KMS-11 (cell line): Measurements from ENCODE around the gene TLCD3A.
"Not testable (repeated sequence)": the region's sequence is repeated elsewhere in the genome, so short reads cannot be mapped to it uniquely, and the experiment has no call there.

Experiments
- H2AFZ ChIP-seq: fragments of 200-600 bp; sonication (generic); 2 replicates; pipeline ENCODE4 v1.6.1; 2016; ENCODE audit warnings: antibody characterized with exemption, mixed run types, low read depth
- H3K27ac ChIP-seq: fragments of 200-600 bp; sonication (generic); 2 replicates; pipeline ENCODE4 v1.6.1; 2016; ENCODE audit warnings: mild to moderate bottlenecking, mixed run types
- H3K27me3 ChIP-seq: fragments of 200-600 bp; sonication (generic); 2 replicates; pipeline ENCODE4 v1.6.1; 2017; ENCODE audit warnings: mild to moderate bottlenecking, low read depth, mixed run types, moderate library complexity; ENCODE audit not compliant: insufficient read depth
- H3K36me3 ChIP-seq: fragments of 200-600 bp; sonication (generic); 2 replicates; pipeline ENCODE4 v1.6.1; 2017; ENCODE audit warnings: mild to moderate bottlenecking, mixed run types; ENCODE audit not compliant: insufficient read depth
- H3K4me1 ChIP-seq: fragments of 200-600 bp; sonication (generic); 2 replicates; pipeline ENCODE4 v1.6.1; 2016; ENCODE audit warnings: mild to moderate bottlenecking, low read depth, mixed run types; ENCODE audit not compliant: poor library complexity, severe bottlenecking
- H3K4me2 ChIP-seq: fragments of 200-600 bp; sonication (generic); 2 replicates; pipeline ENCODE4 v1.7.0; 2016; ENCODE audit warnings: mild to moderate bottlenecking, mixed run types
- H3K4me3 ChIP-seq: fragments of 200-600 bp; sonication (generic); IDR thresholded peaks from 2 replicates; pipeline ENCODE4 v1.6.1; 2017; ENCODE audit warnings: low read depth, low read length, mixed read lengths; ENCODE audit not compliant: insufficient read depth
- H3K79me2 ChIP-seq: fragments of 200-600 bp; sonication (generic); 2 replicates; pipeline ENCODE4 v1.6.1; 2016; ENCODE audit warnings: low read depth, mixed run types; ENCODE audit not compliant: insufficient read depth
- H3K9ac ChIP-seq: fragments of 200-600 bp; sonication (generic); 2 replicates; pipeline ENCODE4 v1.6.1; 2016; ENCODE audit warnings: mild to moderate bottlenecking, mixed run types
- H4K20me1 ChIP-seq: fragments of 200-600 bp; sonication (generic); 2 replicates; pipeline ENCODE4 v1.6.1; 2016; ENCODE audit warnings: mild to moderate bottlenecking, mixed run types; ENCODE audit not compliant: insufficient read depth
- TF ChIP-seq, protein P1 (sequence below): fragments of 200-600 bp; sonication (generic); conservative IDR thresholded peaks from 2 replicates; pipeline ENCODE4 v1.6.1; 2017; ENCODE audit warnings: low read depth, mild to moderate bottlenecking, antibody characterized with exemption, low read length, moderate library complexity, mixed read lengths

The TLCD3A gene

GRCh38 chr17:790874-791247 is 58.5 kb downstream of the TLCD3A start:
- H3K36me3 ChIP-seq, H3K9ac ChIP-seq, H3K27me3 ChIP-seq: not testable (repeated sequence)

DNA sequence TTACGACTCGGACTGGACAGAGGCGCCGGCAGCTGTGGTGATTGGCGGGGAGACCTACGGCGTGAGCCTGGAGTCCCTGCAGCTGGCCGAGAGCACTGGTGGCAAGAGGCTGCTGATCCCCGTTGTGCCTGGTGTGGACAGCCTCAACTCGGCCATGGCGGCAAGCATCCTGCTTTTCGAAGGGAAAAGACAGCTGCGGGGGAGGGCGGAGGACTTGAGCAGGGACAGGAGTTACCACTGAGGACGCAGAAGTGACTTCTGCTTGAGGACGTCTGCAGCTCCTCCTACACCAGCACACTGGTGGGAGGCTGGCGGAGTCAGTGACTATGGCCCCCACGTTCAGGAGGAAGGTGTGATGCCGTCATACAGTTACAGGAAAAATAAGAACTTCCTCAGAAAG is 59.4 kb downstream of the TLCD3A start:
- no peak overlapping the region for H3K4me2 ChIP-seq
- H3K27ac ChIP-seq: no peak overlapping the region
- TF ChIP-seq, protein P1, sequence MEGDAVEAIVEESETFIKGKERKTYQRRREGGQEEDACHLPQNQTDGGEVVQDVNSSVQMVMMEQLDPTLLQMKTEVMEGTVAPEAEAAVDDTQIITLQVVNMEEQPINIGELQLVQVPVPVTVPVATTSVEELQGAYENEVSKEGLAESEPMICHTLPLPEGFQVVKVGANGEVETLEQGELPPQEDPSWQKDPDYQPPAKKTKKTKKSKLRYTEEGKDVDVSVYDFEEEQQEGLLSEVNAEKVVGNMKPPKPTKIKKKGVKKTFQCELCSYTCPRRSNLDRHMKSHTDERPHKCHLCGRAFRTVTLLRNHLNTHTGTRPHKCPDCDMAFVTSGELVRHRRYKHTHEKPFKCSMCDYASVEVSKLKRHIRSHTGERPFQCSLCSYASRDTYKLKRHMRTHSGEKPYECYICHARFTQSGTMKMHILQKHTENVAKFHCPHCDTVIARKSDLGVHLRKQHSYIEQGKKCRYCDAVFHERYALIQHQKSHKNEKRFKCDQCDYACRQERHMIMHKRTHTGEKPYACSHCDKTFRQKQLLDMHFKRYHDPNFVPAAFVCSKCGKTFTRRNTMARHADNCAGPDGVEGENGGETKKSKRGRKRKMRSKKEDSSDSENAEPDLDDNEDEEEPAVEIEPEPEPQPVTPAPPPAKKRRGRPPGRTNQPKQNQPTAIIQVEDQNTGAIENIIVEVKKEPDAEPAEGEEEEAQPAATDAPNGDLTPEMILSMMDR: no peak
- no peaks in the 10 kb centered on the region for H3K4me1 ChIP-seq
- no peaks in the 10 kb centered on the region for H3K27me3 ChIP-seq
- no peak overlapping the region for H3K9ac ChIP-seq
- H3K4me3 ChIP-seq: no peak overlapping the region
- H2AFZ ChIP-seq: no peak overlapping the region
- H3K79me2 ChIP-seq: no peaks in the 10 kb centered on the region
- H3K36me3 ChIP-seq: no peaks in the 10 kb centered on the region
- no peaks in the 10 kb centered on the region for H4K20me1 ChIP-seq

More at GRCh38 chr17:790874-791247, 58.5 kb downstream of the TLCD3A start:
- H2AFZ ChIP-seq, H3K4me3 ChIP-seq, H3K27ac ChIP-seq, H3K4me1 ChIP-seq, H3K79me2 ChIP-seq, H4K20me1 ChIP-seq, H3K4me2 ChIP-seq: not testable (repeated sequence)

GRCh38 chr17:792277-792676 is 59.9 kb downstream of the TLCD3A start:
- no peak overlapping the region for H3K9ac ChIP-seq
- H3K79me2 ChIP-seq: no peaks in the 10 kb centered on the region
- no peaks in the 10 kb centered on the region for H3K36me3 ChIP-seq
- H2AFZ ChIP-seq: no peak overlapping the region
- H3K4me3 ChIP-seq: no peak overlapping the region
- H3K4me1 ChIP-seq: no peaks in the 10 kb centered on the region
- H3K27me3 ChIP-seq: no peaks in the 10 kb centered on the region
- no peak overlapping the region for H3K27ac ChIP-seq
- no peak overlapping the region for H3K4me2 ChIP-seq
- no peaks in the 10 kb centered on the region for H4K20me1 ChIP-seq
- TF ChIP-seq, protein P1: no peak
